Smooth muscle cell of the brain vasculature (primary cell): ENCODE measurements around the gene CCL26.
"Not testable (repeated sequence)": the region's sequence is repeated elsewhere in the genome, so short reads cannot be mapped to it uniquely, and the experiment has no call there.

Source experiments
- DNase-seq: peaks from one replicate; pipeline ENCODE4 v3.0.0-alpha.2; 2012; ENCODE audit warnings: low read depth, low spot score

CCL26 gene

GRCh38 chr7:75792567-75792966 is 20.6 kb upstream of the CCL26 start:
- DNase-seq: not testable (repeated sequence)

GRCh38 chr7:75789361-75789924 is 17.4 kb upstream of the CCL26 start:
- no peak for DNase-seq

- not testable (repeated sequence) for DNase-seq
Measured at GRCh38 chr7:75788154-75788847, 16.3 kb upstream of the CCL26 start.

- DNase-seq: not testable (repeated sequence)
Measured at GRCh38 chr7:75783058-75783457, 11.0 kb upstream of the CCL26 start.

- not testable (repeated sequence) for DNase-seq
Measured at GRCh38 chr7:75780647-75781273, 8.7 kb upstream of the CCL26 start.

GRCh38 chr7:75779516-75779915 is 7.5 kb upstream of the CCL26 start:
- not testable (repeated sequence) for DNase-seq

GRCh38 chr7:75779035-75779434 is 7.0 kb upstream of the CCL26 start:
- DNase-seq: not testable (repeated sequence)

GRCh38 chr7:75776295-75776971 is 4.4 kb upstream of the CCL26 start:
- DNase-seq: no peak

- not testable (repeated sequence) for DNase-seq
Measured at GRCh38 chr7:75773958-75774357, 1.9 kb upstream of the CCL26 start.

GRCh38 chr7:75771224-75771623 is 787 bp downstream of the CCL26 start:
- no peak for DNase-seq

- DNase-seq: no peak
Measured at GRCh38 chr7:75762350-75762917, 9.6 kb downstream of the CCL26 start.

GRCh38 chr7:75761801-75762200 is 10.2 kb downstream of the CCL26 start:
- not testable (repeated sequence) for DNase-seq

GRCh38 chr7:75758491-75758890 is 13.5 kb downstream of the CCL26 start:
- no peak for DNase-seq

- DNase-seq: no peak
Measured at GRCh38 chr7:75757860-75758259, 14.2 kb downstream of the CCL26 start.

GRCh38 chr7:75756991-75757676 is 14.9 kb downstream of the CCL26 start:
- no peak for DNase-seq

- DNase-seq: no peak
Measured at GRCh38 chr7:75756206-75756990, 15.6 kb downstream of the CCL26 start.

GRCh38 chr7:75743455-75743859 is 28.6 kb downstream of the CCL26 start:
- DNase-seq: peak; percentile 46

- DNase-seq: no peak
Measured at GRCh38 chr7:75740846-75741497, 31.0 kb downstream of the CCL26 start.

- no peak for DNase-seq
Measured at GRCh38 chr7:75739796-75740672, 32.0 kb downstream of the CCL26 start.
